ENCODE results near the gene TTYH1.

- TF ChIP-seq CTCF (conservative IDR thresholded peaks at IDR 0.05 in 1 of 2, IDR thresholded peaks at IDR 0.05 in 1 of 2; ENCODE audit: low read depth in 1 of 2, low read length in 2 of 2) (no peak), EZH2 (IDR thresholded peaks at IDR 0.05; ENCODE audit: low read length, missing control alignments) (no peak)
These were observed 36.0 kb upstream of the TTYH1 start for GRCh38 chr19:54379187-54379678.

All from fibroblast of lung (primary cell).